SK-N-SH (cell line): Measurements from ENCODE around the gene ENTR1.

Experiments used
- CTCF ChIP-seq: fragments of 200-600 bp; sonication (generic); IDR thresholded peaks from 2 replicates; pipeline ENCODE4 v1.6.1; 2017; ENCODE audit warnings: antibody characterized with exemption, mild to moderate bottlenecking, moderate library complexity
- MEF2A ChIP-seq: IDR thresholded peaks from 2 replicates; pipeline ENCODE4 v1.4.0; 2012; ENCODE audit warnings: low read depth, borderline replicate concordance
- RFX5 ChIP-seq: IDR thresholded peaks from 2 replicates; pipeline ENCODE4 v1.6.1; 2012; ENCODE audit warnings: mild to moderate bottlenecking, improper control_type of control experiment, low read length

- TF ChIP-seq MEF2A (no peak), CTCF (no peak), RFX5 (no peak)
These were observed 15.4 kb downstream of the ENTR1 start for GRCh38 chr9:136395020-136395340.
